GM12801 (cell line): Measurements from ENCODE around the gene LRRC2.

Source experiments
- CTCF ChIP-seq: IDR thresholded peaks from one replicate; pipeline ENCODE4 v1.5.1; 2011; ENCODE audit warnings: control low read depth; ENCODE audit not compliant: insufficient read length; ENCODE audit errors: extremely low read depth

LRRC2 gene

GRCh38 chr3:46571684-46572083, 5.6 kb upstream of the LRRC2 start:
- no peak for TF ChIP-seq CTCF

- TF ChIP-seq CTCF = no peak
These were observed 479 bp downstream of the LRRC2 start for GRCh38 chr3:46565607-46566039.

GRCh38 chr3:46565077-46565476, 1.0 kb downstream of the LRRC2 start:
- no peak for TF ChIP-seq CTCF

GRCh38 chr3:46564190-46565021, 1.7 kb downstream of the LRRC2 start:
- no peak for TF ChIP-seq CTCF

GRCh38 chr3:46561951-46562350, 4.2 kb downstream of the LRRC2 start:
- no peak for TF ChIP-seq CTCF

GRCh38 chr3:46561511-46561910, 4.6 kb downstream of the LRRC2 start:
- no peak for TF ChIP-seq CTCF

GRCh38 chr3:46559091-46559704, 6.9 kb downstream of the LRRC2 start:
- no peak for TF ChIP-seq CTCF
